Subcutaneous abdominal adipose tissue (tissue), 5 donors: ENCODE measurements around the gene HOXB5.

Experiments
- H3K27ac ChIP-seq: one replicate; pipeline ENCODE4 v1.7.0; 2013; ENCODE audit warnings: low read depth, mild to moderate bottlenecking, inconsistent platforms, low read length, moderate library complexity
- H3K27me3 ChIP-seq, 5 donors: one replicate each; pipeline ENCODE4 v1.7.0; 2013; ENCODE audit warnings: low read length in 5 of 5, inconsistent platforms in 1 of 5; ENCODE audit not compliant: control insufficient read depth in 5 of 5, insufficient read depth in 4 of 5
- H3K36me3 ChIP-seq, 5 donors: one replicate each; pipeline ENCODE4 v1.7.0; 2013; ENCODE audit warnings: low read length in 5 of 5; ENCODE audit not compliant: control insufficient read depth in 5 of 5, insufficient read depth in 5 of 5
- H3K4me1 ChIP-seq, 5 donors: one replicate each; pipeline ENCODE4 v1.7.0; 2013; ENCODE audit warnings: low read length in 5 of 5, mild to moderate bottlenecking in 3 of 5, moderate library complexity in 1 of 5; ENCODE audit not compliant: control insufficient read depth in 5 of 5, insufficient read depth in 5 of 5
- H3K4me3 ChIP-seq, 5 donors: one replicate each; pipeline ENCODE4 v1.7.0; 2013; ENCODE audit warnings: low read length in 5 of 5, low read depth in 1 of 5
- H3K9ac ChIP-seq, 5 donors: one replicate each; pipeline ENCODE4 v1.7.0; 2013; ENCODE audit warnings: low read length in 5 of 5, mild to moderate bottlenecking in 4 of 5, moderate library complexity in 3 of 5
- H3K9me3 ChIP-seq, 5 donors: one replicate each; pipeline ENCODE4 v1.7.0; 2013; ENCODE audit warnings: low read length in 5 of 5; ENCODE audit not compliant: control insufficient read depth in 5 of 5
- donor health status: healthy.
- donor health status: healthy.
- donor health status: healthy.
- donor health status: healthy.
- donor health status: healthy.

Gene HOXB5

GRCh38 chr17:48554412-48555257, 38.9 kb downstream of the HOXB5 start:
- Histone ChIP-seq H3K9ac (peak overlapping the region in 3 of 5 donors; percentile 30 to 65 (median 52)), H3K36me3 (peaks cover 0 to 27% (median 20%) of the 10 kb centered on the region in 5 donors), H3K27ac (peak overlapping the region; percentile 79), H3K4me3 (peak overlapping the region; percentile 6 to 63 (median 48)), H3K27me3 (no peaks in the 10 kb centered on the region), H3K9me3 (no peaks in the 10 kb centered on the region), H3K4me1 (peaks cover 16 to 70% (median 59%) of the 10 kb centered on the region in 5 donors)

- peaks cover 14 to 67% (median 54%) of the 10 kb centered on the region in 5 donors for H3K4me1 ChIP-seq
- H3K4me3 ChIP-seq, result peak overlapping the region in 3 of 5 donors; percentile 6 to 48 (median 22)
- no peaks in the 10 kb centered on the region for H3K9me3 ChIP-seq
- H3K27ac ChIP-seq, result peak overlapping the region; percentile 79
- H3K9ac ChIP-seq, result peak overlapping the region in 1 of 5 donors; percentile 52
- no peaks in the 10 kb centered on the region for H3K27me3 ChIP-seq
- H3K36me3 ChIP-seq, result peaks cover 0 to 29% (median 23%) of the 10 kb centered on the region in 5 donors
Measured at GRCh38 chr17:48553826-48554225, 39.8 kb downstream of the HOXB5 start.

- Histone ChIP-seq H3K27me3 (no peaks in the 10 kb centered on the region), H3K4me1 (peaks cover 14 to 65% (median 55%) of the 10 kb centered on the region in 5 donors), H3K4me3 (peak overlapping the region in 2 of 5 donors; percentile 22 to 53), H3K9me3 (no peaks in the 10 kb centered on the region), H3K27ac (peak overlapping the region; percentile 79), H3K36me3 (peaks cover 0 to 29% (median 23%) of the 10 kb centered on the region in 5 donors), H3K9ac (peak overlapping the region in 2 of 5 donors; percentile 19 to 40)
Measured at GRCh38 chr17:48553190-48553547, 40.4 kb downstream of the HOXB5 start.

- Histone ChIP-seq H3K4me1 (peaks cover 15 to 67% (median 55%) of the 10 kb centered on the region in 5 donors), H3K36me3 (peaks cover 0 to 29% (median 23%) of the 10 kb centered on the region in 5 donors), H3K27me3 (no peaks in the 10 kb centered on the region), H3K27ac (peak overlapping the region; percentile 79), H3K9me3 (no peaks in the 10 kb centered on the region), H3K9ac (peak overlapping the region in 3 of 5 donors; percentile 19 to 47 (median 40)), H3K4me3 (peak overlapping the region in 2 of 5 donors; percentile 22 to 53)
Measured at GRCh38 chr17:48552466-48553189, 41.0 kb downstream of the HOXB5 start.

- Histone ChIP-seq H3K36me3 (peaks cover 0 to 29% (median 23%) of the 10 kb centered on the region in 5 donors), H3K27me3 (no peaks in the 10 kb centered on the region), H3K9ac (no peak overlapping the region), H3K27ac (peak overlapping the region; percentile 67), H3K4me3 (no peak overlapping the region), H3K4me1 (peaks cover 12 to 67% (median 54%) of the 10 kb centered on the region in 5 donors), H3K9me3 (no peaks in the 10 kb centered on the region)
Measured at GRCh38 chr17:48551596-48552465, 41.7 kb downstream of the HOXB5 start.

GRCh38 chr17:48551214-48551555, 42.4 kb downstream of the HOXB5 start:
- no peak overlapping the region for H3K27ac ChIP-seq
- no peaks in the 10 kb centered on the region for H3K27me3 ChIP-seq
- peaks cover 13 to 66% (median 56%) of the 10 kb centered on the region in 5 donors for H3K4me1 ChIP-seq
- H3K36me3 ChIP-seq, result peaks cover 0 to 29% (median 23%) of the 10 kb centered on the region in 5 donors
- H3K9ac ChIP-seq, result no peak overlapping the region
- H3K4me3 ChIP-seq, result no peak overlapping the region
- H3K9me3 ChIP-seq, result no peaks in the 10 kb centered on the region

- no peak overlapping the region for H3K27ac ChIP-seq
- peaks cover 13 to 66% (median 56%) of the 10 kb centered on the region in 5 donors for H3K4me1 ChIP-seq
- H3K9ac ChIP-seq, result no peak overlapping the region
- H3K36me3 ChIP-seq, result peaks cover 0 to 29% (median 23%) of the 10 kb centered on the region in 5 donors
- no peaks in the 10 kb centered on the region for H3K9me3 ChIP-seq
- no peak overlapping the region for H3K4me3 ChIP-seq
- H3K27me3 ChIP-seq, result no peaks in the 10 kb centered on the region
Measured at GRCh38 chr17:48550502-48551213, 42.9 kb downstream of the HOXB5 start.

- peaks cover 0 to 29% (median 23%) of the 10 kb centered on the region in 5 donors for H3K36me3 ChIP-seq
- no peak overlapping the region for H3K27ac ChIP-seq
- H3K4me1 ChIP-seq, result peaks cover 16 to 72% (median 62%) of the 10 kb centered on the region in 5 donors
- no peaks in the 10 kb centered on the region for H3K27me3 ChIP-seq
- no peak overlapping the region for H3K9ac ChIP-seq
- no peaks in the 10 kb centered on the region for H3K9me3 ChIP-seq
- H3K4me3 ChIP-seq, result no peak overlapping the region
Measured at GRCh38 chr17:48549914-48550501, 43.6 kb downstream of the HOXB5 start.

GRCh38 chr17:48549281-48549630, 44.3 kb downstream of the HOXB5 start:
- H3K27ac ChIP-seq, result peak overlapping the region; percentile 95
- H3K9ac ChIP-seq, result peak overlapping the region in 1 of 5 donors; percentile 38
- H3K9me3 ChIP-seq, result no peaks in the 10 kb centered on the region
- no peaks in the 10 kb centered on the region for H3K27me3 ChIP-seq
- no peak overlapping the region for H3K4me3 ChIP-seq
- peaks cover 0 to 26% (median 21%) of the 10 kb centered on the region in 5 donors for H3K36me3 ChIP-seq
- H3K4me1 ChIP-seq, result peaks cover 16 to 67% (median 56%) of the 10 kb centered on the region in 5 donors
